Activated T-cell treated with anti-CD3 and anti-CD28 coated beads for 4 hours (primary cell): ENCODE results near the gene IFNAR1.
A peak's percentile ranks its signal among the peaks of the same experiment; 100 is the strongest.

Experiments used
- DNase-seq: peaks from one replicate; pipeline ENCODE4 v3.0.0-alpha.2; 2020

IFNAR1 gene

GRCh38 chr21:33403786-33404585 lies 79.2 kb downstream of the IFNAR1 start:
- DNase-seq: peak; percentile 20

GRCh38 chr21:33406493-33406892 lies 81.7 kb downstream of the IFNAR1 start:
- no peak for DNase-seq
